HG03097 (cell line): Measurements from ENCODE around the gene ARTN.

Experiments used
- ATAC-seq: cut with Tn5 transposase; IDR thresholded peaks from one replicate; pipeline ENCODE4 v1.9.1; 2021; ENCODE audit not compliant: unreplicated experiment, low FRiP score

ARTN gene

DNA sequence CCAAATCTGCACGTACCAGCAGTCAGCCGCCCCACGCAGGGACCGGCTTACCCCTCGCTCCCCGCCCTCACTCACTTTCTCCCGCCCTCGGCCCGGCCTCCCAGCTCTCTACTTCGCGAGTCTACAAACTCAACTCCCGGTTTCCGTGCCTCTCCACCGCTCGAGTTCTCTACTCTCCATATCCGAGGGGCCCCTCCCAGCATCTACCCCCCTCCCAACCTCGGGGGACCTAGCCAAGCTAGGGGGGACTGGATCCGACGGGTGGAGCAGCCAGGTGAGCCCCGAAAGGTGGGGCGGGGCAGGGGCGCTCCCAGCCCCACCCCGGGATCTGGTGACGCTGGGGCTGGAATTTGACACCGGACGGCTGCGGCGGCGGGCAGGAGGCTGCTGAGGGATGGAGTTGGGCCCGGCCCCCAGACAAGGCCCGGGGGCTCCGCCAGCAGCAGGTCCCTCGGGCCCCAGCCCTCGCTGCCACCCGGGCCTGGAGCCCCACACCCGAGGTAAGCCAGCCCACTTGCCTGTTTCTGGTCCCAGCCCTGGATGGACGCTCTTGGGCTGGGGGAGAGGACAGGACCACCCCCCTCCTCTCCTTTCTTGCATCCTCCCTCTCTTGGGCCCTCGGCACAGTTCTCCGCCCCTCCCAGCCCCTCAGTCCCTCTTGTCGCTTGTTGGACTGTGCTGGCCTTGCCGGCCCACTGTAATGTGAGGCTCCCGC lies at the start of gene ARTN:
Gene ARTN, plus strand, starts transcription at position 416 of the 715 bp plus-strand sequence. CDS start 1,856 bp downstream, outside the sequence.
- no peak for ATAC-seq

- ATAC-seq, result no peak
Measured at GRCh38 chr1:43885279-43885801, 48.3 kb upstream of the ARTN start.

DNA sequence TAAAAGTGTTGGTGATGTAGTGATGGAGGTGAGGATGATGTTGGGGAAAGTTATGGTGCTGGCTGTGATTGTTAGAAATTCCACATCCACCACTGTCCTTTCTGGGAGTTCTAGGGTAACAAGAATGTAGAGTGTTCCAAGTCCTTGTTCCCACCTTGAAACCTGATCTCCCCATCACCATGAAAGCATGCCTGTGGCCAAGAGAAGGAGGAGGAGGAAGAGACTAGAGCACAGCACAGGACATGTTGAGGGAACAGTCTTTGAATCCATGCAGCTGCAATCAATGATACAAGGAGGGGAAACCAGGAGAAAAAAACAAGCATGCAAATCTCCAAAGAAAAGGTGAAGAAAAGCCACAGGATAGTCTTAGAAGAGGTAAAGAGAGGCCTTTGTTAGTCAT lies 45.9 kb upstream of the ARTN start:
- ATAC-seq, result no peak

DNA sequence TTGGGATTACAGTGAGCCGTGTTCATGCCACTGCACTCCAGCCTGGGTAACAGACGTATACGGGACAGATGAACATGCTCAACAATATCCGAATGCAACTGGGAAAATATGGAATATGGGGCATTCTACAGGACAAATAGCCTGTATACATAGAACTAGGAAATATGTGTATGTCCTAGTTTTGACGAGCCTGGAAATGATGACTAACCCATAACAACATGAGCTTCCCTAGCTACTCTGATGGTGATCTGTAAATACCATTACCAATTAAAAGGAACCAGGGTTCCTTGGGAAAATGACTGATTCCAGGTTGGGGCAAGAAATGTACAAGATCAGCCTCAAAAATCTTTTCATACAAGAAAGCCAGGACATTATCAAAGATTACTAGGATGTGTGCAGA lies 42.8 kb upstream of the ARTN start:
- ATAC-seq, result no peak

DNA sequence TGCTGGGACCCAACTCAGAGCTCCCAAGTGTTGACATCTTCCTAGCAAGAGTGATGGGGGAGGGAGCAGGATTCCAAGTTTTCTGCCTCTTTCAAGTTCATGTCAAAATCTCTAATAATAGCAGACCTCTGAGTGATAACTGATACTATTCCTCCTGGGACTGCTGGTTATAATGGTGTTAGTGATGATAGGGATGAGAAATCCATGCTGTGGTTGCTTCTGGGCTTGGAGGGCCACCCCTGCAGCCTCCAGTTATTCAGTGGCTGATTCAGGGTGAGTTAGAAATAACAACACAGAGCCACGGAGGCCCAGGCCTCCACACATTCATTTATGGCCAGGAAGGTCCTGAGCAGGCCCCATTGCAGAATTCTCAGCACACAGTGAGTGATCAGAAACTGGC lies 40.6 kb upstream of the ARTN start:
- ATAC-seq, result no peak

DNA sequence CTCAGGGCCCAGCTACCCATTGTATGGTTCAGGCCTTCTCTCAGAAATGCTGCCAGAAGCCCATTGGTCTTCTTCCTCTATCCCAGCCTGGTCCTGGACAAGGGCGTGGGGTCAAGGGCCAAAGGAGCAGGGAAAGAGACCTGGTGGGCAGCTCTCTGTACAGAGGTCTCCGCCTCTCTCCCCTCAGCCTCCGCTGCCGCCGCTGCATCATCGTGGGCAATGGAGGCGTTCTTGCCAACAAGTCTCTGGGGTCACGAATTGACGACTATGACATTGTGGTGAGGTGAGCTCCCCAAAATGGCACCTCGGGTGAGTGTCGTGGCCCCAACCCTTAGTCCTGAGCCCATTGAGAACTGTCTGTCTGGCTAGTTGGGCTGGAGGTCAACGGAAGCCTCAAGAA lies 34.6 kb upstream of the ARTN start:
- no peak for ATAC-seq

GRCh38 chr1:43900386-43900785 lies 33.2 kb upstream of the ARTN start:
- no peak for ATAC-seq

- no peak for ATAC-seq
Measured at GRCh38 chr1:43901196-43901961, 32.2 kb upstream of the ARTN start.

DNA sequence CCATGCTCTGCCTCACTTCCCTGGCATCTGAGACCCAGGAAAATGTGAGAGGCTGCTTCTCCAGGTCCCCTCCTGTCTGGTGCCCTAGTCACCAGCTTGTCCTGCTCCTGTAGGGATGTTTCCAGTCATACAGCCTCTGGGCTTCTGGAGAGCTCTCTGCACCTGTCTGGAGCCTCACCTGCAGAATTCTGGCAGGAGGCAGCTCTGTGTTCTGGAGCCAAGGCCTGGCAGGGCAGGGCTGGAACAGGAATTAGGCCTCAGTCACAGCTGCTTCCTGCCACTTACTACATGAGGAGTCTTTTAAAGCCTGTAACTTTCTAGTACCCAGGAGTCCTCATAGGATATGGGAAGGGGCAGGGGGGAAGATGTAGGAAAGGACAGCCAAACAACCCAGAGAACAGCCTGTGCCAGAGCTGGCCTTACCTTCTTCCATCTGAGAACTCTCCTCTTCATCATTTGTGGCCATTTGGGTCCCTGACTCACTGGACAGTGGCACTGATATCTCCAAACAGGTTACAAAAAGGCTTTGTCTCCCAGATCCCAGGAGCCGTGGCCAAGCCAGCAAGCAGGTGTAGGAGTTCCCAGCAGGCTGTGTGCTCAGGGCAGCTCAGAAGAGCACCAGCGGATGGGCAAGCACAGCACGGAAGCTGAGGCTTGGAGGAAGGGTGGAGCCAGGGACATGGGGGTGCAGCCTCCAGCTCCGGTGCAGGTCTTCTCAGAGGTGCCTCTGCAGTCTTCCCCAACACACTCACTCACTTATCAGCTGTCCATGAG lies 31.4 kb upstream of the ARTN start:
- no peak for ATAC-seq

GRCh38 chr1:43904660-43905551 lies 28.7 kb upstream of the ARTN start:
- ATAC-seq, result no peak

GRCh38 chr1:43908226-43908625 lies 25.4 kb upstream of the ARTN start:
- no peak for ATAC-seq

DNA sequence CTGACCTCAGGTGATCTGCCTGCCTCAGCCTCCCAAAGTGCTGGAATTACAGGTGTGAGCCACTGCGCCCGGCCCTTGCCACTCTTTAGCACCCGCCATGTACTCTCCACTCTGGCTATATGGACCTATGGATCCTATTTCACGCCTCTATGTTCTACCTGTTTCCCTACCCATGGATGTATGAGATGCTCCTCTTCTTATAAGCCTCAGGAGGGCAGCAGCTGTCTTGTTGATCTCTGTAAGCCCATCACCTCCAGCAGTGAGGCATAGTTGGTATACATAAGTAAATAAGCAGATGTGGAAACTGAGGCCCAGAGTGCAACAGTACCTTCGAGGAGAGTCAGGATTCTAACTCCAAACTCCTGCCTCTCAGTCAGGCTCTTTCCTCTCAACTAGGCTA lies 24.7 kb upstream of the ARTN start:
- no peak for ATAC-seq

DNA sequence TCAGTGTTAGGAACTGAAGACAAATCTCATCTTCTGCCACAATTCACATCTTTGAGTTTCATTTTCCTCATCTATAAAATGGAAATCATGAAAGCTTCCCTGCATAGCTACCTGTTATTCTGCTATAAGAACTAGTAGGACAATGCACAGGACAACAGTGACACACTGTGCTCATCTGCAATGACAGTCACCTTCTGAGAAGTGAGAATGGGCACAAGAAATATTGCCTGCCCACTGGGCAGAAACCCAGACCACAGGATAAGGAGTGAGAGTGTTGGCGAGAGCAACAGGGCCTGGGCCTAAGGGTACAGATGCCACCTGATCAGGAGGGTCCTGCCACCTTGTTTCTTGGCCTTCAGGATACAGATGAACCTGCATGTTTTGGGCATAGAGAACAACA lies 23.3 kb upstream of the ARTN start:
- no peak for ATAC-seq

GRCh38 chr1:43912607-43913006 lies 21.0 kb upstream of the ARTN start:
- no peak for ATAC-seq

DNA sequence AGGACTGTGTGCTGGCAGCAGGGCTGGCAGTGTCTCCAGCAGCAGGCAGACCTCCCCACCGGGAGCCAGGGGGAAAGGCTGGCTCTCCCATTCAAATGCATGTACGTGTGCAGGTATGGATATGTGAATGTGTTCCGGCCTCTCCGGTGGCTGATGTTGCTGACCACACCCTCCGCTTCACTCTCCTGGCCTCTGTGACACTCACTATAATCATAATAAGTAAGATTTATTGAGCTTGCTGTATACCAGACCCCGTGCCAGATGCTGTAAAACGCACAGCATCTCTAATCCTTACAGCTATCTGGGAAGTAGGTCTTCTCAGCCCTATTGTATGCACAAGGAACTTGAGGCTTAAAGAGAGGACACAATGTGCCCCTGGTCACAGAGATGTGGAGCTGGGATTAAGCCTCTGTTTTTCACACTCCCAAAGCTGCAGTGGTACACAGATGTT lies 20.5 kb upstream of the ARTN start:
- no peak for ATAC-seq

DNA sequence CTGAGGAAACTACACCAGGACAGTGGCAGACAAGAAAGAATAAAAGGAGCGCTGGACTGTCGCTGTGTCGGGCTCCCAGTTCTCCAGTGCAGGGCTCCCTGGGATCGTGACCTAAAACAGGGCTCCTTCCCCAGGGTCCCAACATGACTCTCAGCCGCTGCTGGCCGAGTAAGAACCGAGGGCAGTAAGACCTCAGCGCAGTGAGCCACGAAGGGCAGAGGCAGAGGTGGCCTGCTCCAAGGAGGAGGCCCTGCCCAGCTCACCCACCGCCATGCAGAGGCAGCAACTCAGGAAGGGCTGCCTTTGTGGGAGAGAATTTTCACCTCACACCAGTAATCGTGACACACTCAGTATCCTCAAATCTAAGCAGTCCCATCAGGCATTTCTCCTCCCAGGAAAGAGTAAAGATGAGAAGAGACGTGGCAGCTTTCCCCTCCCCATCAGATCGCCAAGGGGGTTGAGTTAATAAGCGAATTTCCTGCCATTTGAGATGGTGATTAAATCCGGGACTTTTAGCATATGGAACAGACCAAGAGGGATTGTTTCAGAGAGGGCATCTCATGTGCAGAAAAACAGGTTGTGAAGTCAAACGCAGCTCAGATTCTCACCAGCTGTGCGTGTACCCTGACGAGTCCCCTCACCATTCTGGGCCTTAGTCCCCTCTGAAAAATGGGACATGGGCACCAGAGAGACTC lies 19.8 kb upstream of the ARTN start:
- no peak for ATAC-seq

DNA sequence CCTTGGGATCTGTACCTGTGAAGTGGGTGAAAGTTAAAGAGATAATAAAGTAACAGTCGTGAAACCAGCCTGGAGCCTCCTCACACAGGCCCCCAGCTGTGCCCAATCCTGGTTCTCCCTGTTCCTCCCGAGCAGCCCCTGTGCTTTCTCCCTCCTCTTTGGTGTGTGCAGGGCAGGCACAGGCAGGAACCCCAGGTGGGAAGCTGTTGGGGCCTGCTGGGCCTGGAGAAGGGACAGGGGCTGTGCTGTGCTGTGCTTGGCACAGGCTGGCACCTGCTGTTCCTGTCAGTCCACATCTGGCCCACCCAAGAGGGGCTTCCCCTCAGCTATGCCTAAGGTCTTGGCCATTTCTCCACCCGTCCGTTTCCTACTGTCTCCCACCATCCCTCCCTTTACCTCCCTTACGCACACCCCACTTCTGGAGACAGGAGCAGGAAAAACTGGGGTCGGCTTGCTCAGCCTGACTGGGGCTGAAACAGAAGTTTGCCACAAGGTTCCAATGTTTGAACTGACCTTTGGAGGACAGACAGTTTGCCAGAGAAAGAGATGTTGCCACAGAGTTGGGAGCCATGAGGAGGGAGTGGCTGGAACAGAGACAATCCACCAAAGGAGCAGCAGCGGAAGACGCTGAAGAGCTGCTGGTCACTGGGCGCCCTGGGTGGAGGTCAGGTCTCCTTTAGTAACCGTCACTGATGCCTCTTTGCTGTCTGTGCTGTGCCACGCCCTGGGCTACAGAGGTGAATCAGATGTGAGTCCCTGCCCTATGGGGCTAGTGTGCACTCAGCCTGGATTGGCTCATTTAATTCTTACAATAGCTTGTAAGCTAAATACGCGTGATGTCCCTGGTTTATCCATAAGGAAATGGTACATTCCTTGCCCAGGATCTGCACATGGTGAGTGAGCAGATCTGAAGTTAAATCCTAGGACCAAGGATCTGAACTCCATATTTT lies 18.8 kb upstream of the ARTN start:
- no peak for ATAC-seq

DNA sequence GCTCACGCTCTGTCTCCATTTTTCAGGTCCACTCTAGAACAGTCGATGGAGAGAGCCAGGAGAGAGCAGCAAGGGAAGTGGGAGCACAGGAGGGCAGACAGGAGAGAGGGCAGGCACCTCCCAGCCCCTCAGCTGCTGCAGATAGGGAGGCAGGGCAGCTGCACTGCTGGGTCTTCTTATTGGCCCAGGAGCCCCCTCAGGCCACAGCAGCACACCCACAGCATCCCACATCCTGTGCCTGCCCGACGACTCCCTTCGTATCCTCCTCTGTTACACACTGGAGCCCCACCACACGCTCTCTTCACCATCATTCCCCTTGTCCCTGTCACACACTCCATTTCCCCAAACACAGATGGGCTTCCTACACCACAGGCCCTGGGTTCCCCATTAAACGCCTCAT lies 13.7 kb upstream of the ARTN start:
- no peak for ATAC-seq
